ENCODE results near the gene ATE1.
A peak's percentile ranks its signal among the peaks of the same experiment; 100 is the strongest.

ATE1 gene

GRCh38 chr10:121900443-121901174, 27.2 kb downstream of the ATE1 start:
- H3K27ac ChIP-seq = no peak overlapping the region
- TF ChIP-seq Cebpa-rat (IDR thresholded peaks at IDR 0.05) = no peak
- H3K36me3 ChIP-seq = peaks cover 51 to 94% (median 67%) of the 10 kb centered on the region in 11 experiments
- no peak overlapping the region for H3K4me3 ChIP-seq
- no peak overlapping the region for H3K9ac ChIP-seq
- no peaks in the 10 kb centered on the region for H3K4me1 ChIP-seq
- H3K9me3 ChIP-seq (replicated peaks in 1 of 11) = 0 out of 22 replicates have a peak, but pooled peaks cover 0 to under 1% (median 0%) of the 10 kb centered on the region in 11 experiments
- no peaks in the 10 kb centered on the region for H3K27me3 ChIP-seq
- no peak overlapping the region for H3K4me2 ChIP-seq
- H4K20me1 ChIP-seq = no peaks in the 10 kb centered on the region; a peak in 3 of 22 replicates

GRCh38 chr10:121899727-121900126, 28.1 kb downstream of the ATE1 start:
- no peaks in the 10 kb centered on the region for H3K4me1 ChIP-seq
- TF ChIP-seq Cebpa-rat (IDR thresholded peaks at IDR 0.05) = no peak
- H3K9me3 ChIP-seq (replicated peaks in 1 of 11) = 0 out of 22 replicates have a peak, but pooled peaks cover 0 to 6% (median 0%) of the 10 kb centered on the region in 11 experiments
- no peak overlapping the region for H3K27ac ChIP-seq
- H4K20me1 ChIP-seq = no peaks in the 10 kb centered on the region; a peak in 3 of 22 replicates
- peaks cover 56 to 94% (median 73%) of the 10 kb centered on the region in 11 experiments for H3K36me3 ChIP-seq
- no peak overlapping the region for H3K9ac ChIP-seq
- no peak overlapping the region for H3K4me3 ChIP-seq
- H3K27me3 ChIP-seq = no peaks in the 10 kb centered on the region
- no peak overlapping the region for H3K4me2 ChIP-seq

- no peak overlapping the region for H3K27ac ChIP-seq
- no peak for TF ChIP-seq Cebpa-rat (IDR thresholded peaks at IDR 0.05)
- no peak overlapping the region for H3K4me2 ChIP-seq
- no peaks in the 10 kb centered on the region for H3K27me3 ChIP-seq
- H3K36me3 ChIP-seq = peaks cover 25 to 86% (median 51%) of the 10 kb centered on the region in 11 experiments
- 0 out of 22 replicates have a peak, but pooled peaks cover 0 to 6% (median 0%) of the 10 kb centered on the region in 11 experiments for H3K9me3 ChIP-seq (replicated peaks in 1 of 11)
- no peak overlapping the region for H3K9ac ChIP-seq
- H3K4me1 ChIP-seq = no peaks in the 10 kb centered on the region
- peaks cover 0 to 7% (median 3%) of the 10 kb centered on the region in 11 experiments; a peak in 4 of 22 replicates for H4K20me1 ChIP-seq
- no peak overlapping the region for H3K4me3 ChIP-seq
Observed at GRCh38 chr10:121891103-121891502, 36.7 kb downstream of the ATE1 start.

DNA sequence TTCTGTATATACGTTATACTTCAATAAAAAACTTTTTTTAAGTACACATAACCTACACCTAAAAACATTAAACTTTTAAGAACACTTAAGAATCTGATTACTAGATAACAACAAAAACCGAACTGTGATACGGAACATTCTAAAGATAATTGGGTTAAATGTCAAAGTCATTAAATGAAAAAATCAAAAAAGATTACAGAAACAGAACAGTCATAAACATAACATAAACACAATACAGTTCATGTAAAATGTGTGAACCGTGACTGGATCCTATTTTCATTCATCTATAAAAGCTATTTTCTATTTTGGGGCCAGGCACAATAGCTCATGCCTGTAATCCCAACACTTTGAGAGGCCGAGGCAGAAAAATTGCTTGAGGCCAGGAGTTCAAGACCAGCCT, 38.6 kb downstream of the ATE1 start:
- H3K4me3 ChIP-seq = no peak overlapping the region
- no peaks in the 10 kb centered on the region for H3K27me3 ChIP-seq
- TF ChIP-seq Cebpa-rat (IDR thresholded peaks at IDR 0.05) = no peak
- peaks cover 0 to 7% (median 3%) of the 10 kb centered on the region in 11 experiments; a peak in 4 of 22 replicates for H4K20me1 ChIP-seq
- H3K27ac ChIP-seq = no peak overlapping the region
- H3K4me1 ChIP-seq = no peaks in the 10 kb centered on the region
- H3K9me3 ChIP-seq (replicated peaks in 1 of 11) = no peaks in the 10 kb centered on the region
- H3K36me3 ChIP-seq = peaks cover 15 to 73% (median 41%) of the 10 kb centered on the region in 11 experiments; a peak in 21 of 22 replicates
- H3K4me2 ChIP-seq = no peak overlapping the region
- no peak overlapping the region for H3K9ac ChIP-seq

- H3K4me1 ChIP-seq = no peaks in the 10 kb centered on the region
- H3K9me3 ChIP-seq (replicated peaks in 1 of 11) = no peaks in the 10 kb centered on the region
- peaks cover 0 to 7% (median 3%) of the 10 kb centered on the region in 11 experiments; a peak in 4 of 22 replicates for H4K20me1 ChIP-seq
- no peaks in the 10 kb centered on the region for H3K27me3 ChIP-seq
- TF ChIP-seq Cebpa-rat (IDR thresholded peaks at IDR 0.05) = no peak
- no peak overlapping the region for H3K4me3 ChIP-seq
- H3K4me2 ChIP-seq = no peak overlapping the region
- H3K27ac ChIP-seq = no peak overlapping the region
- H3K9ac ChIP-seq = no peak overlapping the region
- peaks cover 14 to 76% (median 34%) of the 10 kb centered on the region in 11 experiments; a peak in 18 of 22 replicates for H3K36me3 ChIP-seq
Observed at GRCh38 chr10:121886997-121887622, 40.7 kb downstream of the ATE1 start.

GRCh38 chr10:121886181-121886580, 41.6 kb downstream of the ATE1 start:
- no peaks in the 10 kb centered on the region for H3K9me3 ChIP-seq (replicated peaks in 1 of 11)
- H3K36me3 ChIP-seq = peaks cover 14 to 77% (median 33%) of the 10 kb centered on the region in 11 experiments; a peak in 20 of 22 replicates
- H3K4me3 ChIP-seq = no peak overlapping the region
- H3K27me3 ChIP-seq = no peaks in the 10 kb centered on the region
- no peak for TF ChIP-seq Cebpa-rat (IDR thresholded peaks at IDR 0.05)
- peaks cover 0 to 7% (median 2%) of the 10 kb centered on the region in 10 experiments; a peak in 9 of 20 replicates for H3K4me1 ChIP-seq
- H4K20me1 ChIP-seq = peaks cover 0 to 7% (median 3%) of the 10 kb centered on the region in 11 experiments; a peak in 4 of 22 replicates
- H3K9ac ChIP-seq = no peak overlapping the region
- H3K4me2 ChIP-seq = no peak overlapping the region
- no peak overlapping the region for H3K27ac ChIP-seq

DNA sequence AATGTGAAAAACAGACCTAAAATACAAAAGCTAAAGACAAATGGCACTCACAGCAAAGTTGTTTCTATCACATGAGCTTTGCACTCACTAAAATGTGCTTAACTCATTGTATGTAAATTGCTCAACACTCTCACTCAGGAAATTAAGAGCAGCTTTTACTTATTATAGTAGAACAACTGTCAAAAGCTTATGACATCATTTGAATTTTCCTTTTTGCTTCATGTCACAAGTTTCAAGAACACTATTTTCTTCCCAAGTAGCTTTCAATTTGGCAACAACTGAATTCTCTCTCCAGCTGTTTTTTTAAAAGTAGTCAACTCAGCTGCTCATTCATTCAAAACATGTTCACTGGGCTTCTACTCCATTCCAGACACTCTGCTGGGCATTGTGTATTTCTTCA, 46.9 kb downstream of the ATE1 start:
- Histone ChIP-seq H4K20me1 (no peaks in the 10 kb centered on the region), H3K4me2 (peak overlapping the region in 8 of 11 experiments; percentile 2 to 42 (median 16); a peak in 8 of 22 replicates), H3K4me1 (peaks cover 0 to 13% (median 6%) of the 10 kb centered on the region in 10 experiments; a peak in 9 of 20 replicates), H3K9ac (no peak overlapping the region), H3K27me3 (no peaks in the 10 kb centered on the region), H3K4me3 (no peak overlapping the region), H3K9me3 (replicated peaks in 1 of 11) (no peaks in the 10 kb centered on the region; a peak in 1 of 22 replicates), H3K27ac (no peak overlapping the region; a peak in 1 of 22 replicates), H3K36me3 (peaks cover 15 to 76% (median 38%) of the 10 kb centered on the region in 11 experiments)
- no peak for TF ChIP-seq Cebpa-rat (IDR thresholded peaks at IDR 0.05)

GRCh38 chr10:121879476-121879875, 48.4 kb downstream of the ATE1 start:
- no peaks in the 10 kb centered on the region for H3K27me3 ChIP-seq
- no peak overlapping the region for H3K9ac ChIP-seq

GRCh38 chr10:121873236-121873635, 54.6 kb downstream of the ATE1 start:
- Histone ChIP-seq H3K4me2 (no peak overlapping the region), H3K4me1 (no peaks in the 10 kb centered on the region), H3K36me3 (peaks cover 30 to 59% (median 45%) of the 10 kb centered on the region in 11 experiments), H3K4me3 (no peak overlapping the region), H3K9ac (no peak overlapping the region), H3K9me3 (replicated peaks in 1 of 11) (no peaks in the 10 kb centered on the region; a peak in 2 of 22 replicates), H4K20me1 (0 out of 22 replicates have a peak, but pooled peaks cover 0 to 5% (median 0%) of the 10 kb centered on the region in 11 experiments), H3K27me3 (no peaks in the 10 kb centered on the region), H3K27ac (no peak overlapping the region)
- no peak for TF ChIP-seq Cebpa-rat (IDR thresholded peaks at IDR 0.05)

More at GRCh38 chr10:121879476-121879875, 48.4 kb downstream of the ATE1 start:
- H3K4me3 ChIP-seq = no peak overlapping the region
- no peaks in the 10 kb centered on the region; a peak in 1 of 22 replicates for H3K9me3 ChIP-seq (replicated peaks in 1 of 11)
- no peak overlapping the region for H3K27ac ChIP-seq
- no peaks in the 10 kb centered on the region for H4K20me1 ChIP-seq
- peaks cover 11 to 80% (median 41%) of the 10 kb centered on the region in 11 experiments; a peak in 21 of 22 replicates for H3K36me3 ChIP-seq
- H3K4me2 ChIP-seq = no peak overlapping the region
- H3K4me1 ChIP-seq = peaks cover 0 to 13% (median 6%) of the 10 kb centered on the region in 10 experiments; a peak in 9 of 20 replicates
- TF ChIP-seq Cebpa-rat (IDR thresholded peaks at IDR 0.05) = no peak
